Ascending aorta (tissue), 2 donors: Measurements from ENCODE around the gene IQGAP2. TPM values are rescaled to one million over a fixed set of nuclear protein-coding genes. Genes with fewer than 3 reads are reported as not detected.
"Not testable (repeated sequence)": the region's sequence is repeated elsewhere in the genome, so short reads cannot be mapped to it uniquely, and the experiment has no call there.

Experiments
- DNase-seq, 2 donors: peaks; one replicate each; pipeline ENCODE4 v3.0.0-alpha.2; 2019; ENCODE audit warnings: low spot score in 2 of 2
- H3K27ac ChIP-seq, 2 donors: fragments of 200-600 bp; sonication (generic); one replicate each; pipeline ENCODE4 v1.5.1; 2016 to 2017; ENCODE audit warnings: mild to moderate bottlenecking in 1 of 2
- H3K27me3 ChIP-seq: fragments of 200-600 bp; sonication (generic); one replicate; pipeline ENCODE4 v1.5.1; 2017
- H3K36me3 ChIP-seq, 2 donors: fragments of 200-600 bp; sonication (generic); one replicate each; pipeline ENCODE4 v1.5.1; 2016
- H3K4me1 ChIP-seq, 2 donors: fragments of 200-600 bp; sonication (generic); one replicate each; pipeline ENCODE4 v1.5.1; 2016 to 2017; ENCODE audit warnings: mild to moderate bottlenecking in 1 of 2
- H3K4me3 ChIP-seq, 2 donors: fragments of 200-600 bp; sonication (generic); one replicate each; pipeline ENCODE4 v1.5.1; 2016 to 2017; ENCODE audit warnings: mild to moderate bottlenecking in 1 of 2
- H3K9me3 ChIP-seq, 2 donors: fragments of 200-600 bp; sonication (generic); one replicate each; pipeline ENCODE4 v1.5.1; 2016
- CTCF ChIP-seq, 3 experiments: fragments of 200-600 bp in 2 of 3; fragments of 450-650 bp in 1 of 3; sonication (generic) in 2 of 3; IDR thresholded peaks; one replicate each; pipeline ENCODE4 v1.5.1; 2016 to 2019; ENCODE audit warnings: antibody characterized with exemption in 3 of 3, mild to moderate bottlenecking in 1 of 3, moderate library complexity in 1 of 3
- intact Hi-C: fragments of 100-400 bp; cut with DNase I; formaldehyde crosslinking; loops from one replicate; pipeline ENCODE4 v1.15.1; 2023
- total RNA-seq: library from RNA; depleted of rRNA; stranded (reverse); fragments of >200 nt; gene quantifications from one replicate; pipeline ENCODE4 v1.1.0, GENCODE V29; 2016

The IQGAP2 gene
- total RNA-seq, 1 donor from 2014 or later, result 19.8 TPM

- TF ChIP-seq CTCF (IDR thresholded peaks at IDR 0.05), result no peak
- H3K27ac ChIP-seq, result no peak overlapping the region
- no peak overlapping the region for H3K4me3 ChIP-seq
- no peaks in the 10 kb centered on the region for H3K36me3 ChIP-seq
- intact Hi-C loops, result no loop called here
- no peaks in the 10 kb centered on the region for H3K27me3 ChIP-seq
- no peak for DNase-seq
- H3K4me1 ChIP-seq, result no peaks in the 10 kb centered on the region
- no peaks in the 10 kb centered on the region for H3K9me3 ChIP-seq
These were observed 110.4 kb downstream of the IQGAP2 start for GRCh38 chr5:76513476-76513875.

GRCh38 chr5:76514292-76514691 is 111.2 kb downstream of the IQGAP2 start:
- H3K36me3 ChIP-seq, result no peaks in the 10 kb centered on the region
- no peaks in the 10 kb centered on the region for H3K27me3 ChIP-seq
- TF ChIP-seq CTCF (IDR thresholded peaks at IDR 0.05), result no peak
- intact Hi-C loops, result no loop called here
- no peak overlapping the region for H3K27ac ChIP-seq
- H3K4me1 ChIP-seq, result no peaks in the 10 kb centered on the region
- no peak overlapping the region for H3K4me3 ChIP-seq
- no peaks in the 10 kb centered on the region for H3K9me3 ChIP-seq
- no peak for DNase-seq

GRCh38 chr5:76514713-76515112 is 111.6 kb downstream of the IQGAP2 start:
- H3K4me3 ChIP-seq, result no peak overlapping the region
- H3K36me3 ChIP-seq, result no peaks in the 10 kb centered on the region
- H3K4me1 ChIP-seq, result no peaks in the 10 kb centered on the region
- intact Hi-C loops, result no loop called here
- TF ChIP-seq CTCF (IDR thresholded peaks at IDR 0.05), result no peak
- no peak for DNase-seq
- H3K9me3 ChIP-seq, result no peaks in the 10 kb centered on the region
- H3K27me3 ChIP-seq, result no peaks in the 10 kb centered on the region
- H3K27ac ChIP-seq, result no peak overlapping the region

GRCh38 chr5:76517334-76517733 is 114.2 kb downstream of the IQGAP2 start:
- TF ChIP-seq CTCF (IDR thresholded peaks at IDR 0.05), result no peak
- no peak overlapping the region for H3K27ac ChIP-seq
- no peak overlapping the region for H3K4me3 ChIP-seq
- intact Hi-C loops, result no loop called here
- no peaks in the 10 kb centered on the region for H3K9me3 ChIP-seq
- H3K27me3 ChIP-seq, result no peaks in the 10 kb centered on the region
- H3K4me1 ChIP-seq, result no peaks in the 10 kb centered on the region
- DNase-seq, result no peak
- H3K36me3 ChIP-seq, result no peaks in the 10 kb centered on the region

DNA sequence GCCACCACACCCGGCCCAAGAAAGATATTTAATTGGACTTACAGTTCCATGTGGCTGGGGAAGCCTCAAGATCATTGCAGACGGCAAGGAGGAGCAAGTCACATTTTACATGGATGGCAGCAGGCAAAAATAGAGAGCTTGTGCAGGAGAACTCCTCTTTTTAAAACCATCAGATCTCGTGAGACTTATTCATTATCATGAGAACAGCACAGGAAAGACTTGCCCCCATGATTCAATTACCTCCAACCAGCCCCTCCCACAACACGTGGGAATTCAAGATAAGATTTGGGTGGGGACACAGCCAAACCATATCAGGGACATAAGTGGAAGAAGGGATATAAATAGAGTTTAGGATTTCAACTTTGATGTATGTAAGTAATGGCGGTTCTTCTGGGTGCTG is 115.2 kb downstream of the IQGAP2 start:
- H3K27me3 ChIP-seq, H3K4me1 ChIP-seq, intact Hi-C loops, H3K27ac ChIP-seq, DNase-seq, H3K4me3 ChIP-seq, H3K9me3 ChIP-seq, H3K36me3 ChIP-seq: not testable (repeated sequence)

DNA sequence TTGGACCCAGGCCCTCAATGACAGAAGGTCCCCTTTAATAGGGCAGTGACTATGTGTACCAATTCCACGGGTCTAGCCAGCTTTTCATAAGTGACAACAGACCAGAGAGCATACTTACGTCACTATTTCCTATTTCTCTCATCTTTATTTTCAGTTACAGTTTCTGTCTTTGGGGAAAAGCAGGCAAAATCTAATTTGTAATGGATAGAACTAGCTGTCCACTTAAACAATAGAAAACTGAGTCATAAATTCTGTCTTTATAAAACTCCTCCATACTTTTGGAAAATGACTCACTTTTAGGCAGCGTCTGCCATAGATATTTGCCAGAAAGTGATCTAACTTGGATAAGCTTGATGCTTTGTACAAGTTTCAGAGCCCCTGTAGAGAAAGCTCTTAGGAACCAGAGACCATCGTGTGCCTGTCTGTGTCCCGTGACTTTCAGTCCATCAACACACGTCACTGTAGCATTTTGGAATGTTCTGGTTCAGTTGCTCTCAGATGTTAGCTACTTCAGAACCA is 118.2 kb downstream of the IQGAP2 start:
- intact Hi-C loops, result no loop called here
- no peak overlapping the region for H3K27ac ChIP-seq
- TF ChIP-seq CTCF (IDR thresholded peaks at IDR 0.05), result no peak

More for the DNA sequence above, 118.2 kb downstream of the IQGAP2 start:
- no peak for DNase-seq
- Histone ChIP-seq H3K4me1 (no peaks in the 10 kb centered on the region), H3K4me3 (no peak overlapping the region), H3K9me3 (no peaks in the 10 kb centered on the region), H3K27me3 (no peaks in the 10 kb centered on the region), H3K36me3 (no peaks in the 10 kb centered on the region)
